HPDE6-E6E7 (cell line): ENCODE results near the gene HTR3B.

Source experiments
- DNase-seq: peaks from one replicate; pipeline ENCODE4 v3.0.0; 2011; ENCODE audit warnings: missing footprints; ENCODE audit errors: extremely low spot score

The HTR3B gene

GRCh38 chr11:113991170-113991569, 86.6 kb downstream of the HTR3B start:
- no peak for DNase-seq

- DNase-seq = no peak
Observed at GRCh38 chr11:113991718-113992458, 87.3 kb downstream of the HTR3B start.

GRCh38 chr11:113992459-113993110, 88.0 kb downstream of the HTR3B start:
- no peak for DNase-seq

- peak; percentile 19 for DNase-seq
Observed at GRCh38 chr11:113994077-113994954, 89.7 kb downstream of the HTR3B start.
